Activated CD4-positive, alpha-beta T cell treated with anti-CD3 and anti-CD28 coated beads for 36 hours (primary cell): ENCODE data around the gene MGAT5. TPM values are rescaled to one million over a fixed set of nuclear protein-coding genes. Genes with fewer than 3 reads are reported as not detected.
"Not testable (repeated sequence)": the region's sequence is repeated elsewhere in the genome, so short reads cannot be mapped to it uniquely, and the experiment has no call there.

Experiments
- ATAC-seq: fragments of 200-7000 bp; cut with Tn5 transposase; one replicate; pipeline ENCODE4 v1.10.0; 2021; ENCODE audit warnings: mild to moderate bottlenecking, moderate library complexity
- CTCF ChIA-PET: fragments of 350-600 bp; sonication (Branson Sonifier 250); formaldehyde crosslinking; loops from one replicate; lab custom pipeline; 2021; ENCODE audit warnings: antibody characterized with exemption; lab: Charles Lee
- POLR2A ChIA-PET: fragments of 350-600 bp; sonication (Branson Sonifier 250); formaldehyde crosslinking; loops from one replicate; lab custom pipeline; 2021; ENCODE audit warnings: antibody characterized with exemption, inconsistent platforms; lab: Charles Lee
- DNase-seq: peaks from one replicate; pipeline ENCODE4 v3.0.0-alpha.2; 2020
- H3K27ac Mint-ChIP-seq: one replicate; pipeline ENCODE4 v1.8.0; 2021; ENCODE audit warnings: mixed read lengths
- H3K27me3 Mint-ChIP-seq: one replicate; pipeline ENCODE4 v1.8.0; 2021; ENCODE audit warnings: mixed read lengths
- H3K36me3 Mint-ChIP-seq: one replicate; pipeline ENCODE4 v1.8.0; 2021; ENCODE audit warnings: low read depth, mixed read lengths
- H3K4me1 Mint-ChIP-seq: one replicate; pipeline ENCODE4 v1.8.0; 2021; ENCODE audit warnings: mixed read lengths
- H3K4me3 Mint-ChIP-seq: one replicate; pipeline ENCODE4 v1.8.0; 2021; ENCODE audit warnings: mild to moderate bottlenecking, moderate library complexity, mixed read lengths
- H3K9me3 Mint-ChIP-seq: one replicate; pipeline ENCODE4 v1.8.0; 2021; ENCODE audit warnings: low read depth, mixed read lengths
- intact Hi-C, 2 experiments: fragments of 100-400 bp; cut with DNase I in 1 of 2; cut with micrococcal nuclease in 1 of 2; formaldehyde crosslinking; loops; one replicate each; pipeline versions ENCODE4 v1.14.2 to v1.15.1; 2022 to 2024; cut with DNase I, micrococcal nuclease
- total RNA-seq, 2 experiments: library from RNA; stranded (reverse); gene quantifications; one replicate each; pipeline ENCODE4 v1.2.3, GENCODE V29; 2021

Gene MGAT5
- total RNA-seq, 2 experiments from 2014 or later = 22.2 to 25.7 TPM

DNA sequence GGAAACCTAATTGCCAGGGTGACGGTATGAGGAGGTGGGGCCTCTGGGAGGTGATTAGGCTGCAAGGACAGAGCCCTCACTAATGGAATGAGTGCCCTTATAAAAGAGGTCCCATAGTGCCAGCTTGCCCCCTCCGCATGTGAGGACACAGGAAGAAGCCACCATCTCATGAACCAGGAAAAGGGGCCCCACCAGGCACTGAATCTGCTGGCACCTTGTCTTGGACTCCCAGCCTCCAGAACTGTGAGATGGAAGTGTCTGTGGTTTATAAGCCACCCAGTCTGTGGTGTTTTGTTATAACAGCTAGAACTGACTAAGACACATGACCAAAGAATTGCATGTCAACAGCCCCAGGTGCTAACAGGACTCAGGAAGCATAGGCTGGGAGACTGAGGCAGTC lies 214.3 kb downstream of the MGAT5 start:
- no peak overlapping the region for H3K4me3 Mint-ChIP-seq
- intact Hi-C loops = no loop called here
- peaks cover 4% of the 10 kb centered on the region for H3K9me3 Mint-ChIP-seq
- ATAC-seq (no peak), DNase-seq (no peak)
- H3K36me3 Mint-ChIP-seq = no peaks in the 10 kb centered on the region
- ChIA-PET POLR2A (no interaction called here), CTCF (interaction anchor here (0.7 to 1.7 kb wide), 2 partner anchors 17 to 577 kb away, joined by 4 to 5 read pairs; no protein-coding TSS in a partner anchor)
- no peaks in the 10 kb centered on the region for H3K27me3 Mint-ChIP-seq
- H3K4me1 Mint-ChIP-seq = no peaks in the 10 kb centered on the region
- H3K27ac Mint-ChIP-seq = no peak overlapping the region

DNA sequence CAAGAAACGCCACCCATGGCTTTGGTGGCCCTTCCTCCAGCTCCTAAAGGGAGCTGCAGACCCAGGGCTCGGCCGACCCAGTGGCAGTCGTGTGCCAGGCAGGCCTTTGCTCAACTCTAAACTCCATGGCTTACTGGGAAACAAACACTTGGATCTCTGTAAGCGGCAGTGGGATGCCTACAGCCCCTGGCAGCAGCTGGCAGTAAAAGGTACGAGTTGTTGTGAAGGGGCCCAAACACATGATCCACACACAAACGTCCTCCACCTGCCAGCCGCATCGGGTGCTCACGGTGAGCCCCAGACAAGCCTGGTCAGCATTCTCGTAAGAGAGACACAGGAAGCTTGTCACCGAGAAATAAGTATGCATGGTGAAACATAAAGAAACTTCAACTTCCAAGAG lies 214.9 kb downstream of the MGAT5 start:
- H3K27ac Mint-ChIP-seq = no peak overlapping the region
- no peaks in the 10 kb centered on the region for H3K27me3 Mint-ChIP-seq
- CTCF ChIA-PET = interaction anchor here (0.8 to 1.7 kb wide), 2 partner anchors 15 to 17 kb away, joined by 3 to 4 read pairs; no protein-coding TSS in a partner anchor
- H3K36me3 Mint-ChIP-seq = no peaks in the 10 kb centered on the region
- POLR2A ChIA-PET = no interaction called here
- H3K9me3 Mint-ChIP-seq = peaks cover 8% of the 10 kb centered on the region
- no peaks in the 10 kb centered on the region for H3K4me1 Mint-ChIP-seq
- no peak for ATAC-seq
- H3K4me3 Mint-ChIP-seq = no peak overlapping the region
- intact Hi-C loops = no loop called here
- no peak for DNase-seq

- POLR2A ChIA-PET = no interaction called here
- Mint-ChIP-seq H3K4me1 (no peaks in the 10 kb centered on the region), H3K27me3 (no peaks in the 10 kb centered on the region), H3K36me3 (no peaks in the 10 kb centered on the region), H3K9me3 (peaks cover 13% of the 10 kb centered on the region), H3K4me3 (no peak overlapping the region), H3K27ac (no peak overlapping the region)
- no peak for DNase-seq
- no peak for ATAC-seq
- intact Hi-C loops = no loop called here
- CTCF ChIA-PET = interaction anchor here (0.8 kb wide), 1 partner anchor 15 kb away, joined by 3 read pairs; no protein-coding TSS in a partner anchor
Observed at GRCh38 chr2:134469516-134470115, 215.7 kb downstream of the MGAT5 start.

DNA sequence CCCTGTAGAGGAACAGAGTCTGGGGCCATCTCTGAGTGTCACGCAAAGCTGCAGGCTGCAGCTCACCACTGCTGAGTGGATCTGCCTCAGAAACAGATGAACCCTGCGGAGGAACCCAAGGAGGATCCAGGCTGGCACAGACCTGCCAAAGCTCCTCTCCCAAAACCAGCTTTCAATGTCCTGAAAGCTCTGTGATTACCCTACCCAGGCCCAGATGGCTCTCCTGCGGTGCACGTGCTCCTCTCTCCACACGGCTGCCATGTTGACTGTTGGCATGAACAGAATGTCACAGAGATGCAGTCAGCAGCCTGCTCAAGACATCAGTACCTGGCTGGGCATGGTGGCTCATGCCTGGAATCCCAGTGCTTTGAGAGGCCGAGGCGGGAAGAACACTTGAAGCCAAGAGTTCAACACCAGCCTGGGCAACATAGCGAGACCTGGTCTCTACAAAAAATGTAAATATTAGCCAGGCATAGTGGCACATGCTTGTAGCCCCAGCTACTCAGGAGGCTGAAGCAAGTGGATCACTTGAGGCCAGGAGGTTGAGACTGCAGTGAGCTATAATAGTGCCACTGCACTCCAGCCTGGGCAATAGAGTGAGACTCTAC lies 216.8 kb downstream of the MGAT5 start:
- H3K27ac Mint-ChIP-seq = no peak overlapping the region
- peaks cover 13% of the 10 kb centered on the region for H3K9me3 Mint-ChIP-seq
- intact Hi-C loops = no loop called here
- no peak overlapping the region for H3K4me3 Mint-ChIP-seq
- no peaks in the 10 kb centered on the region for H3K27me3 Mint-ChIP-seq
- no peaks in the 10 kb centered on the region for H3K4me1 Mint-ChIP-seq
- ChIA-PET CTCF (interaction anchor here (0.6 to 1.3 kb wide), 2 partner anchors 20 to 338 kb away, joined by 3 read pairs; no protein-coding TSS in a partner anchor), POLR2A (no interaction called here)
- DNase-seq (no peak), ATAC-seq (no peak)
- H3K36me3 Mint-ChIP-seq = no peaks in the 10 kb centered on the region

DNA sequence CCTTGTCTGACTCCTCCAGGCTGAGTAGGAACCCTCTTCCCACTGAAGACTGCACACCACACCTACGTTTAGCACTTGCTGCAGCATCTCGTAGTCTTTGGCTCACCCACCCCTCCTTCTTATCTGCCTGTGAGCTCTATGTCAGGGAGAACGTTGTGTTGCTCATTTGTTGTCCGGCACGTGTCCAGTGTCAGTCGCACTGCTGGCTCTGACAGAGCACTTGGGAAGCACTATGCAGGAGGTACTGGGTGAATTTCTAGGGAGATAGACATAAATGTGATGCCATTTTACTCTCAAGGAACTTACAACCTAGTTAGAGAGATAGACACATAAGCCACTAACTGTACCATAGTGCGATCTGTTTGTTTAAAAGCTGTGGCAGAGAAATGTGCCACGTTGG lies 223.1 kb downstream of the MGAT5 start:
- ATAC-seq, DNase-seq, H3K36me3 Mint-ChIP-seq, H3K27me3 Mint-ChIP-seq, H3K27ac Mint-ChIP-seq, intact Hi-C loops, CTCF ChIA-PET, POLR2A ChIA-PET, H3K4me3 Mint-ChIP-seq, H3K4me1 Mint-ChIP-seq: not testable (repeated sequence)
- H3K9me3 Mint-ChIP-seq = peaks cover 10% of the 10 kb centered on the region

- Mint-ChIP-seq H3K4me1 (no peaks in the 10 kb centered on the region), H3K27ac (no peak overlapping the region), H3K4me3 (no peak overlapping the region), H3K27me3 (peaks cover 4% of the 10 kb centered on the region), H3K9me3 (no peaks in the 10 kb centered on the region), H3K36me3 (no peaks in the 10 kb centered on the region)
- ATAC-seq (no peak), DNase-seq (no peak)
- ChIA-PET CTCF (no interaction called here), POLR2A (no interaction called here)
- intact Hi-C loops = no loop called here
Observed at GRCh38 chr2:134479696-134480330, 225.9 kb downstream of the MGAT5 start.

DNA sequence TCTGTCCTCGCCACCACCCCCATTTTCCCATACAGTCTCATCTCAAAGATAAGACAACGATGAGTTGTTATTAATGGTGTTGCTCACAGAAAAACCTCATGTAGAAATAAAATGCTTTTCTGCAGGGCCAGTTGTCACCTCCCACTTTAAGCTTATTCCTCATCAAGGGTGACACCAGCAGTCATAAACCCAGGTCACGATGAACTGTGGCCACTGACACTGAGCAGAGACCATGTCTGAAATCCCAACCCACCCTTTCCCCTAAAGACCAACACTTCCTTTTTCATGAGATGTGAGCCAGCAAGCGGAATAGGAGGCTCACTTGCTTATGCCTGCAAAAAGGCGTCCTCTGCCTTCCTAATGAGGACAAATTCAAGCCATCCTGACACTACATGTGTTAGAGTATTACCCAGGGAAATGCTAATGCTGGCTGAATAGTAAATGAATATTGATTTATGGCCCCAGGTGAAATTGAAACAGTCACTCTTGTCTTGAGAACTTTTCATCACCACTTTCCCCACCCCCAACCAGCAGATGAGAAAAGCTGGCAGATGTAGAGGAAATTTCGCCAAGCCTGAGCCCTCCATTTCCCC lies 228.4 kb downstream of the MGAT5 start:
- no peak overlapping the region for H3K4me3 Mint-ChIP-seq
- H3K9me3 Mint-ChIP-seq = no peaks in the 10 kb centered on the region
- ATAC-seq (no peak), DNase-seq (no peak)
- POLR2A ChIA-PET = no interaction called here
- H3K27me3 Mint-ChIP-seq = peaks cover 4% of the 10 kb centered on the region
- H3K36me3 Mint-ChIP-seq = no peaks in the 10 kb centered on the region
- CTCF ChIA-PET = interaction anchor here (0.7 kb wide), 1 partner anchor 94 kb away, joined by 3 read pairs; no protein-coding TSS in a partner anchor
- intact Hi-C loops = no loop called here
- no peaks in the 10 kb centered on the region for H3K4me1 Mint-ChIP-seq
- no peak overlapping the region for H3K27ac Mint-ChIP-seq

DNA sequence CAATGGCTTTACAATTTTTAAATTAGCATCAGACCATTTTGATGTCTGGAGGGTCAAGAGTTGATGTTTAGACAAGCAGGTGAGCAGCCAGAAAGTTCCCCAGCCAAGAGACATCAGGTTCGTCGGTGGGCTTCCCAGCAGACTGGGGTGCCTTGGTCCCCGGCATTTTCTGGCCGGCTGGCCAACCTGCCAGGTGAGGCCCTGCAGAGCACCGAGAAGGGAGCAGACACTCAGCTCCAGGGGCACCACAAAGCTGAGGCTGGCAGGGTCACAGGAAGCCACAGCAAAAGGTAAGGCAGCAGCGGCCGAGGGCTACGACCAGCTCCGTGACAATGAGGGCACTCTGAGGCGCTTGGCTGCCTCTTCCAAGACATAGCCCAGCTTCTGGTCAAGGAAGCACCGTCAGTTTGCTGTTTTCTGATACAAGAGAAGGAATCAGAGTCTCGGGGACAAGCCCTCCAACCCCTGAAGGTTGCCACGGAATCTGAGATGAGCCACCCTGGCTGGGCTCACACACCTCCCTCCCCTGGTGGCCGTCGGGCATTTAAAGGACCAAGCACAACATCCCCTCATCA lies 229.0 kb downstream of the MGAT5 start:
- CTCF ChIA-PET = no interaction called here
- no peaks in the 10 kb centered on the region for H3K9me3 Mint-ChIP-seq

GRCh38 chr2:134489732-134490384 lies 236.0 kb downstream of the MGAT5 start:
- H3K36me3 Mint-ChIP-seq = no peaks in the 10 kb centered on the region
- DNase-seq = peak; percentile 8
- CTCF ChIA-PET = interaction anchor here (0.5 to 1.5 kb wide), 4 partner anchors 35 to 1234 kb away, joined by 3 to 7 read pairs (median 3); no protein-coding TSS in a partner anchor
- peaks cover 4% of the 10 kb centered on the region for H3K27me3 Mint-ChIP-seq
- no peaks in the 10 kb centered on the region for H3K9me3 Mint-ChIP-seq
- intact Hi-C loops = no loop called here
- POLR2A ChIA-PET = no interaction called here
- H3K4me3 Mint-ChIP-seq = no peak overlapping the region
- H3K27ac Mint-ChIP-seq = no peak overlapping the region
- no peak for ATAC-seq
- H3K4me1 Mint-ChIP-seq = no peaks in the 10 kb centered on the region

More for the DNA sequence above, 229.0 kb downstream of the MGAT5 start:
- Mint-ChIP-seq H3K4me3 (no peak overlapping the region), H3K27ac (no peak overlapping the region), H3K36me3 (no peaks in the 10 kb centered on the region), H3K27me3 (peaks cover 4% of the 10 kb centered on the region), H3K4me1 (no peaks in the 10 kb centered on the region)
- DNase-seq (no peak), ATAC-seq (no peak)
- intact Hi-C loops = no loop called here
- POLR2A ChIA-PET = no interaction called here

- DNase-seq (no peak), ATAC-seq (no peak)
- Mint-ChIP-seq H3K9me3 (no peaks in the 10 kb centered on the region), H3K4me3 (no peak overlapping the region), H3K27me3 (peaks cover 4% of the 10 kb centered on the region), H3K4me1 (no peaks in the 10 kb centered on the region), H3K27ac (no peak overlapping the region), H3K36me3 (no peaks in the 10 kb centered on the region)
- intact Hi-C loops = no loop called here
- ChIA-PET CTCF (interaction anchor here (0.7 to 1.5 kb wide), 3 partner anchors 35 to 1234 kb away, joined by 3 read pairs; no protein-coding TSS in a partner anchor), POLR2A (no interaction called here)
Observed at GRCh38 chr2:134490559-134490958, 236.7 kb downstream of the MGAT5 start.

GRCh38 chr2:134491022-134491421 lies 237.2 kb downstream of the MGAT5 start:
- H3K36me3 Mint-ChIP-seq = no peaks in the 10 kb centered on the region
- intact Hi-C loops = no loop called here
- H3K9me3 Mint-ChIP-seq = no peaks in the 10 kb centered on the region
- H3K4me3 Mint-ChIP-seq = no peak overlapping the region
- CTCF ChIA-PET = interaction anchor here (0.7 to 0.9 kb wide), 2 partner anchors 40 to 103 kb away, joined by 3 read pairs; no protein-coding TSS in a partner anchor
- ATAC-seq (no peak), DNase-seq (no peak)
- H3K27me3 Mint-ChIP-seq = peaks cover 4% of the 10 kb centered on the region
- no peak overlapping the region for H3K27ac Mint-ChIP-seq
- POLR2A ChIA-PET = no interaction called here
- H3K4me1 Mint-ChIP-seq = no peaks in the 10 kb centered on the region
